GM19099 (cell line): ENCODE data around the gene ACVR1.

Source experiments
- POLR2A ChIP-seq: IDR thresholded peaks from 3 replicates; pipeline ENCODE4 v1.6.1; 2011; ENCODE audit warnings: low read depth; ENCODE audit not compliant: insufficient read length; ENCODE audit errors: extremely low read depth

Gene ACVR1

DNA sequence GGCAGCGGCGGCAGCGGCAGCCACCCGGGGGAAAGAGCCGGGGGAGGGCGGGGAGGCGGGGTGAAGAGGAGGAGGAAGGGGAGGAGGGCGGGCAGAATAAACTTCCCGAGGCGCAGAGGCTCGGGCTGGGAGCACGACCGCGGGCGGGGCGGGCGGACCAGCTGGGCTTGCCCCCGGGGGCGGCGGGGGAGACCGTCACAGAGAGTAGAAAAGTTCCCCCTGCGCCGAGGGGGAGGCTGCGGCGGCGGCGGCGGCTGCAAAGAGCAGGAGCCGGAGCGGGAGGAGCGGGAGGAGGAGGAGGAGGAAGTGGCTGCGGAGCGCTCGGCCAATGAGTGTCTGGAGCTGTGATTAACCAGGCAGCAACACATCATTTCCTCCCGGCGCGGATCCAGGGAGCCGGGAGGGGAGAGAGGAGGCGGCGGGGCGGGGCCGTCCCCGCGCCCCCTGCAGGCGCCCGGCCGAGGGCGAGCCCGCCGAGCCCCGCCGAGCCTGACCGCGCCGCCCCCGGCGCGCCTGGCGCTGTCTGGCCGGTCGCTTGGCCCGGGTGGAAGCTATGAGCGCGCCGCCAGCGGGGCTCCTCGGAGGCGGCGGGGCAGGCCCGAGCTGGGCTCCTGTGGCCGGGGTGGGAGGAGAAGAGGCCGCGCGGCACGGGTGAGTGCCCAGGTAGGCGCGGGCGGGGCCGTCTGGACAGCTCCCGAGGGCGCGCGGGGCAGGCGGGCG is at the start of gene ACVR1:
Gene ACVR1, minus strand, starts transcription at position 265 of the 720 bp plus-strand sequence. CDS start 76,837 bp downstream, outside the sequence.
- no peak for TF ChIP-seq POLR2A

DNA sequence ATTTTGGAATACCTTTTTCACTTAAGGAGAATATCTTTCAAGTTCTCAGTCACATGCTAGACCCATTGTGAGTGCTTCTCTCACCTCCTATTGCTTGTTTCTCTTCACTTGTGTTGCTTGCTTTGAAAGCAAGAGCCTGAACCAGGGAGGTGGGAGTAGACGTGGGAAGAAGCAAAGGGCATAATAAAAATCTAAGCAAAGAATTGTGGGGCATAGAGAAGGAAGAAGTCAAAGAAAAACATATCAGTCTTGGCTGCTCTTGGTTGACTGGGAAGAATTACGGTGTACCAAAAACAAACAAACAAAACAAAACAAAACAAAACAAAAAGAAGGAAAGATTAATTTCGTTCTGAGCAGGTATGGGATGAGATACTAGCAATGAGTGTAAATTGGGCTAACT is 48.9 kb upstream of the ACVR1 start:
- TF ChIP-seq POLR2A: no peak

DNA sequence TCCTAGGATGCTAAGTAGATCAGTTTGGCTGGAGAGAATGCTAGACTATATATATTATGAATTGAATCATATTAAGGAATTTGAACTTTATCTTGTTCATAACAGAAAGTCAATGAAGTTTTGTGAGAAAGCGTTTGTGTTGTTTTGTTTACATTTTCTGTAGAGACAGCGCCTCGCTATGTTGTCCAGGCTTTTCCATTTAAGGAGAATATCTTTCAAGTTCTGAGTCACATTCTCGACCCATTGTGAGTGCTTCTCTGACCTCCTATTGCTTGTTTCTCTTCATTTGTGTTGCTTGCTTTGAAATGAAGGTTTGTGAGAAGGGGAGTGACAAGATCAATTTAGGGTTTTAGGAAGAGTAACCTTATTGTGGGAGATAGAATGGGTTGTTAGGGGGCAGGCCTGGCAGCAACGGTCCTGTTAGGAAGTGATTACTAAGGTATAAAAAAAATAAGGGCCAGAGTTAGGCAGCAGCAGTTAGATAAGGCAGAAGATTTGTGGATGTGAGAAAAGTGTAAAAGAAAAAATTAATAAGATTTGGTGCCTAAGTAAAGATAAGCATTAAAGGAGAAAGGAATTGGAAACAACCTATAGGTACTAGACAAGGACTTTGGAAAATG is 47.6 kb upstream of the ACVR1 start:
- no peak for TF ChIP-seq POLR2A

DNA sequence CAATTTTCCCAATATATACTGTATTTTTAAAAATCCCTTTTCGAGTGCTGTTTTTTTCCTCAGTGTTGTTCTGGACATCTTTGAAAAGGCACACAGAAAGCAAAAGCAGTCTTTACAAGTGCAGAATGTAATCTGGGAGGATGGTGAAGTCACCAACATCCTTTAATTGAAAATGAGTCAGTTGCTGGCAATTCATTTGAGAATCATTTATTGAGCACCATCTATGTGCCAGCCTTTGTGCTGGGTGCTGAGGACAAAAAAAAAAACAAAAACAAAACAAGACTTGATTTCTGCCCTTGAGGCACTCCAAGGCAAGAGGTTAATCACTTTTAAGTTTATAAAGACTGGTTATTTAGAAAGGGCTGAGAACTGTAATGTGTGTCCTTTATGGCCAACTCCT is 46.7 kb upstream of the ACVR1 start:
- TF ChIP-seq POLR2A: no peak

DNA sequence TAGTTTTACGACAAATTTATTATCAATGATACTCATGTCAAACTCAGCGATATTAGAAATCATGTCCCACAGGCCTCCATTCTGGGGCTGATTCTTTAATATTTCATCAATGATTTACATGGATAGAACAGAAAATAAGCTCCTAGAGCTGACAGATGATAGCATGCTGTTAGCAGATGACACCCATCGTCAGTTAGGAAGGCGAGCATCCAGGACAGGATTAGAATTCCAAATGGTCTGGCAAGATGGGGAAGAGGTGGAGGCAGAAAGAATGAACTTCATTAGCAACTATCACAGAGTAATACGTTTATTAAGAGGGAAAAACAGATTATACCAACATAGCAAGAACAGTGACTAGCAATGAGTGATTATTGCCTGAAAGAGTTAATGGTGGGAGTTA is 46.2 kb upstream of the ACVR1 start:
- TF ChIP-seq POLR2A: no peak

DNA sequence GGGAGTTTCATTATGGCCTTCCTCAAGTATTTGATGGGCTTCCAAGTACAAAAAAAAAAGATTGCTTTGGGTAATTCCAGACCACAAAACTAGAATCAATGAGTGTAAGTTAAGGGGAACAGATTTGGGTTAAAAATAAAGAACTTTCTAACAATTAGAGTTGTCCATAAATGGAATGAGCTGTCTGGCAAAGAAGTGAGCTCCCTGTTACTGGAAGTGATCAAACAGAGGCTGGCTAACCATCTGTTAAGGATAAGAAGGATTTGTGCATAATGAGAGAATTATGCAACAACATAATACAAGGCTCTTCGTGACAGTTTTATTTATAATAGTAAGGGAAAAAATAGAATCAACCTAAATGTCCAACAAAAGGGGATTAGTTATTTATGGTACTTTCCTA is 44.6 kb upstream of the ACVR1 start:
- no peak for TF ChIP-seq POLR2A

DNA sequence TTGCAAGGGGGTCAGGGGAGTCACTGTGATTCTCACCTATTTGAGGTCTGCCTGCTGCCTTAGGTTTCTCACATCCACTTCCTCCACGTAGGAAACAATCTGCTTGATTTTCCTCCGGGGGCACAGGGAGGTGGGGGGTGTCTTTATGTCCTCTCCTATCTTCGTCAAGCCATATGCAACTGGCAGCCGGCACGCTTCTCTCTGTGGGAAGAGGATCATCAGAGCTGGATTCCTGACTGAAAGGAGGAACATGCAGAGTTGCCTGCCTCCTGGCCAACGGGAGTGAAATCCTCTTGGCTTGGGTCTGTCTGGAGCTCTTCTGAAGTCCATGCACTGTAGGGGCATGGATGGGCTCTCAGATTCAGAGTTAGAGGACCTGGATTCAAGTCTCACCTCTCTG is 43.1 kb upstream of the ACVR1 start:
- TF ChIP-seq POLR2A: no peak

DNA sequence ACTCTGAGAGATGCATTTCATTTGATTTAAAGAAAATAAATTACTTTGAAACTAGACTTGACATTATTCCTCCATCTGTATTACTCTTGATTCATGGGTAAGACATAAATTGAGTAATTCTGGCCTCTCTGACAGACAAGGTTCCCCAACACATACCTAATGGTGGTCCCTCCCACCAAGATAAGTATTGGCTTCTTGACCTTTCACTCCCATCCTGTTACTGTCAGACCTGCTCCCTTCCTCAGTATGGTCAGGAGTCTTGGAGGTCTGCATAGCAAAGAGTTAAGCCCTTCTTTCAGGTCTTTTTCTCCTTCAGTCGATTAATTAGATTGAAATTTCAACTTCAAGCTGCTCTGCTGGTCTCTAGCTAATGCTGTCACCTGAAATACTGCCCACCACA is 42.2 kb upstream of the ACVR1 start:
- no peak for TF ChIP-seq POLR2A

DNA sequence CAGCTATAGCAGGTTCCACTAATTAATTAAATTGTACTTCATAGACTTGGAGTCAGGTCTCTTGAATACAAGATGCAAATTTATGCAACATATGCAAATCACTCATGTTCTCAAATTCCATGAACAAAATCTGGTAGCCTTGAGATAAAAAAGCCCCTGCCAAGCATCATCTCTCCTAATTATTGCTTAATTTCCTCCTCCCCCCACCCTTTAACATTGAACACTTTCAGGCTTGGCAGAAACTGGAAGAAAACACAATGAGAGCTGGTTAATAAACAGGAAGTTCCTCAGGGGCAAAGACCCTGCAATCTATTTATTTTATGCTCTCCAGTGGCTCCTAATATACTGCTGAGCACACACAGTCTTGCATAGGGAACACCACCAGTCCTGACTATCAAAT is 35.6 kb upstream of the ACVR1 start:
- no peak for TF ChIP-seq POLR2A

DNA sequence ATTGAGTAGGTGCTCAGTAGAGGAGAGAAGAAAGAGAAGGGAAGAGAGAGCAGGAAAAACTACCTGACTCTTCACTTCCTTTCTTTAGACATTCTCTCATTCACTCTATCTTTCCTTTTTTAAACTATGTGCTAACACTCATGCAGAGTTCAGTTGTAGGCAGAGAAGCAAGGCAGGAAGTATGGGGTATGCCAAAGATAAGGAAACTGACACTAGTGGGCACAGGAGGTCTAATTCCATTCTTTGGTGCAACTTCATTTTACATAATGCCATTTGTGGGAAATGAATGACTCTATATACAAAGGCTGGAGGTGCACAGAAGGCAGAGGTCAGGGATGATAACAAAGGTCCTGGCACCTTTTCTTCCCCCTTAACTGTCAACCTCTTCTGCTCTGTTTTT is 35.1 kb upstream of the ACVR1 start:
- no peak for TF ChIP-seq POLR2A

DNA sequence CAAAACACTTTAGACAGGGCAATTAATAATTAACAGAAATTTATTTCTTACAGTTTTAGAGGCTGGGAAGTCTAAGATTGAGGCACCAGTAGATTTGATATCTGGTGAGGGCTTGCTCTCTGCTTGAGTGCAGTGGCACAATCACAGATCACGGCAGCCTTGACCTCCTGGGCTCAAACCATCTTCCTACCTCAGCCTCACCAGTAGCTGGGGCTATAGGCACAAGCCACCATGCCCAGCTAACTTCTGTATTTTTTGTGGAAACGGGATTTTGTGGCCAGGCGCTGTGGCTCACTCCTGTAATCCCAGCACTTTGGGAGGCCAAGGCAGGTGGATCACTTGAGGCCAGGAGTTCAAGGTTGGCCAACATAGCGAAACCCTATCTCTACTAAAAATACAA is 29.0 kb upstream of the ACVR1 start:
- TF ChIP-seq POLR2A: no peak

DNA sequence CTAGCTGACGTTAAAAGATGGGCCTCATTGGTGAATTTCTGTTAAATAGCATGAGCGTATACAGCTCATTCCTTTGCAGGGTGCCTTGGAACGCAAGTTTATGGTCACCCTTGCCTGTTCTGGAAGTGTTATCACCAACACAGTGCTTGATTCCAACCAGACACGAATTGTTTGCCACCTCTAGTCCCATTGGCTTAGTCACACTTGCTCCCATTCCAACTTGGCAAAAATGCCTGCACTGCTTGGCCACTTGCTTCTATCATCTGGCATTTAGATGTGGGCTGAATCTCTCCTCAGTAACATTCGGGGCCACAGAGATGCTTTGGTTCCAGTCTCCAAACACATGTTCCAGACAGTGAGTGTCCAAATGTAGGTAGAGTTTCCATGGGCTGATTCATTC is 27.5 kb upstream of the ACVR1 start:
- TF ChIP-seq POLR2A: no peak

DNA sequence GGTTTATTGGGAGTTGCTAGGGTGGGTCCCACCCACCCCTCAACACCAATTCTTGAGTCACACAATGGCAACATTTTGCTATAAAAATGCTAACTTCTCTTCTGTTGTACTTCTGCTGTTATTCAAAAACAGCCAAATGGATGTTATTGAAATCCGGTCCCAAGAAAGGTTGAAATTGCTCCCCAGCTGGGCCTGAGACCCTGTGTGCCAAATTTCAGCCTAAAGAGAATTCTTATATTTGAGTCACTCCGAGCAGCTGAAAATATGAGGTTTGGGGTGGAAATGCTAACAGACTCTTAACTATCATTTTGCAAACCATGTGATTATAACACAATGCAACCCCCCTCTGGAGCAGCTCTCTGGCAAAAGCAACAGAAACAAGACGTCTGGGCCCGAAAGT is 27.0 kb upstream of the ACVR1 start:
- no peak for TF ChIP-seq POLR2A

DNA sequence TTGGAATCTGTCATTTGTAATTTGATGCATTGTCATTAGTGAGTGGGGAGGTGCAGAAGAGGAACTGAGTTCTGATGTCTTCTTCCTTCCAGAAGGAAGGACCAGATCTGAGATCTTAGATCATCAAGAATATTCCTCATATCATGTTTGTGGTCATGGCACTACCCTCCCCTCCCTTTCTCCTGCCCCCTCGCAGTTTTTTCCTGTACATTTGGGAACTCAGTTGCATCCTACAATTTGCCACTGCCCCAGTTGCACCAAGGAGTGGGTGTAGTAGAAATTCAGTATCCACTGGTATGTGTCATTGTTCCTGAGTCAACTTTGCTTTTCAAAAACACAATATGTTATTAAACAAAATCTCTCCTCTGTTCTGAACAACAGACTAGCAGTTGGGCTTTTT is 26.6 kb upstream of the ACVR1 start:
- no peak for TF ChIP-seq POLR2A

DNA sequence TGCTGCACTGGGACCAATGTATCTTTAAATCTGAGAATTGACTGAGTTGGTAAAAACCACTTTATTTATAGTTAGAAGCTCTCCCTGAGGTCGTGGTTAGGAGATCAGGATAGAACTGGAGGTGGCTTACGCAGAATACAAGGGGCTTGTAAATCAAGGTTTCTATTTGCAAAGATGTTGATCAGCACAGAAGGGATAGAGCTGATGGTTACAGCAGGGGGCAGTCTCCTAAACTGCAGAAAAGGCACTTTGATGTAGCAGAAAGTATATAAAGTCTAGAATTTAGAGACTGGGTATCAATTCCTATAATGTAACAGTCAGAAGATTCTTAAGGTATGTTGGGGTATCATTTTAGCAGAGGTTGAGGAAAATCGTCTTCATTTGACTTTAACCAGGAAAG is 25.2 kb upstream of the ACVR1 start:
- no peak for TF ChIP-seq POLR2A

DNA sequence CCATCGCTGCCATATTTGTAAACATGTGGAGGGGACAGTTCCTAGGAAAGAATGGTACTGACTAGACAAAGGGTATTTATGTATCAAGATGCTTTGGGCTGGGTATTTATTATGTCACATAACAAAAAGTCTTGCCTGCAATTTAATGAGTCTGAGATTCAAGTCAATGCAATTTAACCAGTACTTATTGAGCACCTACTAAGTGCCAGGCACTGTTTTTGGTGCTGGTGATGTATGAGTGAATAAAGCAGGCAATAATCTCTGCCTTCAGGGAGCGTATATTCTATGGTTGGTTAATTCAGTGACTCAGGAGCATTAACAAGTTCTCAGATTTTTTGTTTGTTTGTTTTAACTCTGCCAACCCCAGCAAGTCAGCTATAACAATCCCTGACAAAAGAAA is 24.6 kb upstream of the ACVR1 start:
- no peak for TF ChIP-seq POLR2A

DNA sequence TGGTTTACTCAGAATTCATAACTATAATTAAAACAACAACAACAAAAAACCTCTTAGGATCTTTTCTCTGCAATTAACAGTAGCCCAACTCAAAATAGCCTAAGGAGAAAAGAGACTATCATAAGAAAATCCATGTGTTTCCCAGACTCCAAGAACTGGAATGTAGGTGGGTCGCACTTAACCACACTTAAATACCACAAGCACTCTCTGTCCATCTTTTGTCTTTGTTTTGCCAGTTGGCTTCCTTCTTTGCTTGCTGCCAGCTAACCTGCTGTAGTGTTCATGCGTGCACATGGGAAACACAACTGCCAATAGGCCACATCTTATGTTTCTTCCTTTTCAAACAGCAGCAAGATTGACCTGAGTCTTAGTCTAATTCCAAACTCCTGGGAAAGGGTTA is 24.1 kb upstream of the ACVR1 start:
- TF ChIP-seq POLR2A: no peak
